Measurements from ENCODE around the gene UMAD1. TPM values are rescaled to one million over a fixed set of nuclear protein-coding genes. Genes with fewer than 3 reads are reported as not detected.
A peak's percentile ranks its signal among the peaks of the same experiment; 100 is the strongest.

Gene UMAD1
- total and polyA plus RNA-seq, 11 donors: 3.5 to 19.7 (median 15.3) TPM

DNA sequence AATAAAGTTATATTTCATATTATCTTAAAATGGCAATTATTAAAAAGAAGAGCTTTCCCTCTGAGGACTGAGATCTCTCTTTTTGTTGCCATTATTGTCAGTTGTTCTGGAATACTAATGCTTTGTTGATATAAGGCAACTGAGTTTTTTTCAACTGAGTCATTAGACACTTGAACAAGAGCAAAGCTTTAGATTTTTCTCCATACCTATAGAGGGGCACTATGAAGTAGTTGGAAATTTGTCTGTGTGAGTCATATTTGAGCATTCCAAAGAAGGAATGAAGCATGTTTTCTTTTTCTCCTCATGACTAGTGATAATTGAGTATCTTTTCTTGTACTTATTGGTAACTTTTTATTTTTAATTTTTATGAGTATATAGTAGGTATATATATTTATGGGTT is 53.3 kb downstream of the UMAD1 start:
- no peak for ATAC-seq
- Histone ChIP-seq H3K4me1 (peaks cover 0 to 49% (median 38%) of the 10 kb centered on the region in 12 donors), H3K27me3 (no peaks in the 10 kb centered on the region), H3K4me3 (no peak overlapping the region), H3K27ac (peak overlapping the region in 1 of 12 donors; percentile 69), H3K36me3 (no peaks in the 10 kb centered on the region), H3K9me3 (peaks cover 0 to 5% (median 0%) of the 10 kb centered on the region in 12 donors)
- TF ChIP-seq POLR2A (IDR thresholded peaks at IDR 0.05): no peak
- TF ChIP-seq, protein P1, sequence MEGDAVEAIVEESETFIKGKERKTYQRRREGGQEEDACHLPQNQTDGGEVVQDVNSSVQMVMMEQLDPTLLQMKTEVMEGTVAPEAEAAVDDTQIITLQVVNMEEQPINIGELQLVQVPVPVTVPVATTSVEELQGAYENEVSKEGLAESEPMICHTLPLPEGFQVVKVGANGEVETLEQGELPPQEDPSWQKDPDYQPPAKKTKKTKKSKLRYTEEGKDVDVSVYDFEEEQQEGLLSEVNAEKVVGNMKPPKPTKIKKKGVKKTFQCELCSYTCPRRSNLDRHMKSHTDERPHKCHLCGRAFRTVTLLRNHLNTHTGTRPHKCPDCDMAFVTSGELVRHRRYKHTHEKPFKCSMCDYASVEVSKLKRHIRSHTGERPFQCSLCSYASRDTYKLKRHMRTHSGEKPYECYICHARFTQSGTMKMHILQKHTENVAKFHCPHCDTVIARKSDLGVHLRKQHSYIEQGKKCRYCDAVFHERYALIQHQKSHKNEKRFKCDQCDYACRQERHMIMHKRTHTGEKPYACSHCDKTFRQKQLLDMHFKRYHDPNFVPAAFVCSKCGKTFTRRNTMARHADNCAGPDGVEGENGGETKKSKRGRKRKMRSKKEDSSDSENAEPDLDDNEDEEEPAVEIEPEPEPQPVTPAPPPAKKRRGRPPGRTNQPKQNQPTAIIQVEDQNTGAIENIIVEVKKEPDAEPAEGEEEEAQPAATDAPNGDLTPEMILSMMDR (IDR thresholded peaks at IDR 0.05): no peak
- DNase-seq: no peak
- intact Hi-C loops (cut with DNase I): no loop called here

- DNase-seq (no peak), ATAC-seq (peak in 2 of 4 donors; percentile 20 to 38)
- peak overlapping the region in 10 of 12 donors; percentile 41 to 79 (median 64) for H3K27ac ChIP-seq
- no peaks in the 10 kb centered on the region for H3K27me3 ChIP-seq
- WGBS, 4 donors: 48 to 63% (median 53%) methylated on average over 3 of the region's 3 CpGs
- H3K4me3 ChIP-seq: no peak overlapping the region
- H3K36me3 ChIP-seq: no peaks in the 10 kb centered on the region
- intact Hi-C loops (cut with DNase I): no loop called here
- H3K9me3 ChIP-seq: peaks cover 0 to 5% (median 0%) of the 10 kb centered on the region in 12 donors
- H3K4me1 ChIP-seq: peaks cover 0 to 51% (median 45%) of the 10 kb centered on the region in 12 donors
- TF ChIP-seq POLR2A (IDR thresholded peaks at IDR 0.05): no peak
- TF ChIP-seq, protein P1 (IDR thresholded peaks at IDR 0.05): no peak
Measured at GRCh38 chr7:7694542-7694941, 54.0 kb downstream of the UMAD1 start.

DNA sequence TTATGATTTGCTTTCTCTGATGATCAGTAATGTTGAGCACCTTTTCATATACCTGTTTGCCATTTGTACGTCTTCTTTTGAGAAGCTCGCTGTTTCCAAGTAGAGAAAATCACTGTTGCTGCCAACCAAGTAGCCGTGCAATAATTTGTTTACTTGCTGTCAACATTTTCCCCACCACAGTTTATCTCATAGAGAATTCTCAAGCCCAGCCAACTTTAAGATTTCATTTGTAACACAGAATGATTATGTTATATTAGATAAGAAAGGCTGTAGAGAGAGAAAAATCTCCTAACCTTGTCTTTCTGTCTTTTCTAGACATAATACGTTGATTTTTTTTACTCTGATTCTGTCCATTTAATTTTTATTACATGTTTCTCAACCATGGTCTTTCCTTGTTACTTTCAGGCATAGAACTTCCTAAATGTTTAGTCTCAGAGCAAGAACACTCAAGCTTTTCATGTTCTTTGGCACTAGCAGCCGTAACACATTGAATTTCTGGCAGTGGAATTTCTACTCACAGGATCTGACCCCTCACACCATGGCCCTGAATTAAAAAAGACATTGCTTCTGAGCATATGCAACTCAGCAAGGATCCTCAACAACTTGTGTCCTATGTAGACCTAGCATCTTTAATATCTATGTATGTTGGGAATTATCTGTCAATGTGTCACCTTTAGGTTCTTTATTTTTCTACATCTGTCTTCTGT is 54.7 kb downstream of the UMAD1 start:
- Histone ChIP-seq H3K4me1 (peaks cover 0 to 58% (median 48%) of the 10 kb centered on the region in 12 donors), H3K4me3 (peak overlapping the region in 1 of 12 donors; percentile 1), H3K27ac (peak overlapping the region; percentile 41 to 79 (median 64)), H3K9me3 (peaks cover 0 to 8% (median 0%) of the 10 kb centered on the region in 12 donors), H3K36me3 (no peaks in the 10 kb centered on the region), H3K27me3 (no peaks in the 10 kb centered on the region)
- ATAC-seq: peak in 3 of 4 donors; percentile 37 to 44 (median 43)
- no peak for DNase-seq
- no peak for TF ChIP-seq POLR2A (IDR thresholded peaks at IDR 0.05)
- TF ChIP-seq, protein P1 (IDR thresholded peaks at IDR 0.05): no peak
- WGBS, 4 donors: 17 to 24% (median 20%) methylated on average over 5 of the region's 5 CpGs
- intact Hi-C loops (cut with DNase I): loop anchor here in 2 of 10 donors (5.0 kb wide), 2 partner anchors 37 to 42 kb away; no protein-coding TSS in a partner anchor

DNA sequence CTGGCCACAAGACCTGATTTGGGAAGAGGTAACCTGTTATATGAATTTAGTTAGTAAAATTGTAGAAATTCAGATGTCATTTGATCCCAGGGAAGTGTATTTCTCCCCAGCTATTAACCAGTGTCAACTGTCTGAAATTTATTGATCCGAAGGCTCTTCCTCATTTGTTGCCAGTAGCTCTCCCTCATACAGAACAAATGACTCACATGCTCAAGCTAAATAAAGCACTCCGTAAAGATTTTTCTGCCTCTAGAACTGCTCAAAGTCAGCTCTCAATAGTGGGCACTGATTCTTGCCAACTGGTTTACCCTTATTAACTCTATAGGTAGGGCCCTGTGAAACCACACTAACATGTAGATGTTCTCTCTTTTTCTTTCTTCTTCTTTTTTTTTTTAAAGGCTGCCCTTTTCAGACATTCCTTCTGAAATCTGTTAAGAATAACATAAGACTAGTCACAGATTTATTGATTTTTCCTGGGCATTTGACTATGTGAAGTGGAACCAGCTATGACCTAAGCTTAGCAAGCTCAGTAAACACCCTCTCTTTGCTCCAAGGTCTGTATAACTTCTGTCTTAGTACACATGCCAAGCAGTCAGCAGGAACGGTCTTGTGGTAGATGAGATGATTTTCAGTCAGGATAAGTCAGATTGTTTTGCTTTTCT is 56.0 kb downstream of the UMAD1 start:
- peak overlapping the region; percentile 15 to 79 (median 62) for H3K27ac ChIP-seq
- H3K4me1 ChIP-seq: peaks cover 0 to 68% (median 48%) of the 10 kb centered on the region in 12 donors
- H3K4me3 ChIP-seq: no peak overlapping the region
- peaks cover 0 to 11% (median 0%) of the 10 kb centered on the region in 12 donors for H3K9me3 ChIP-seq
- TF ChIP-seq POLR2A (IDR thresholded peaks at IDR 0.05): no peak
- TF ChIP-seq, protein P1 (IDR thresholded peaks at IDR 0.05): no peak
- ATAC-seq: peak in 2 of 4 donors; percentile 45 to 56
- WGBS, 4 donors: 35 to 49% (median 41%) methylated on average over 3 of the region's 3 CpGs
- no peaks in the 10 kb centered on the region for H3K27me3 ChIP-seq
- intact Hi-C loops (cut with DNase I): loop anchor here in 2 of 10 donors (5.0 kb wide), 2 partner anchors 36 to 41 kb away; no protein-coding TSS in a partner anchor
- H3K36me3 ChIP-seq: no peaks in the 10 kb centered on the region
- DNase-seq: no peak

Data from heart left ventricle (tissue), 16 donors.